ENCODE results near the gene ZNF136. TPM values are rescaled to one million over a fixed set of nuclear protein-coding genes. Genes with fewer than 3 reads are reported as not detected.

Gene ZNF136
- polyA plus RNA-seq, 6 donors from 2014 or later: 21.6 to 33.2 (median 25.2) TPM

- Mint-ChIP-seq H3K4me1 (peaks cover 6 to 26% (median 18%) of the 10 kb centered on the region in 3 donors), H3K9me3 (no peaks in the 10 kb centered on the region), H3K27ac (peak overlapping the region in 2 of 6 donors; percentile 7 to 88), H3K4me3 (peak overlapping the region; percentile 93 to 97 (median 94)), H3K36me3 (no peaks in the 10 kb centered on the region), H3K27me3 (no peaks in the 10 kb centered on the region)
- no peak for DNase-seq
- ATAC-seq (ENCODE audit: low read depth in 2 of 2): no peak
These were observed 7.5 kb upstream of the ZNF136 start for GRCh38 chr19:12155324-12155860.

GRCh38 chr19:12156223-12157058, 6.5 kb upstream of the ZNF136 start, which contains the start of gene ZNF625:
Gene ZNF625, minus strand, starts transcription at chr19:12156734. Its CDS starts 176 bp downstream, at chr19:12156558.
- Mint-ChIP-seq H3K4me1 (peaks cover 6 to 26% (median 18%) of the 10 kb centered on the region in 3 donors), H3K36me3 (no peaks in the 10 kb centered on the region), H3K27ac (peak within 1 kb of the TSS in 4 of 6 donors; percentile 33 to 93 (median 72)), H3K9me3 (no peaks in the 10 kb centered on the region), H3K4me3 (peak within 1 kb of the TSS; percentile 93 to 97 (median 94)), H3K27me3 (no peaks in the 10 kb centered on the region)
- ATAC-seq (ENCODE audit: low read depth in 2 of 2): peak; percentile 66 to 83
- DNase-seq: peak; percentile 19

- peaks cover 0 to 7% of the 10 kb centered on the region in 2 donors for H3K36me3 Mint-ChIP-seq
- peak overlapping the region in 2 of 8 donors; percentile 3 to 27 for H3K4me3 Mint-ChIP-seq
- no peak for ATAC-seq (ENCODE audit: low read depth in 2 of 2)
- H3K27ac Mint-ChIP-seq: no peak overlapping the region
- no peak for DNase-seq
- no peaks in the 10 kb centered on the region for H3K9me3 Mint-ChIP-seq
- peaks cover 20 to 35% (median 31%) of the 10 kb centered on the region in 3 donors for H3K4me1 Mint-ChIP-seq
- H3K27me3 Mint-ChIP-seq: no peaks in the 10 kb centered on the region
These were observed 3.0 kb upstream of the ZNF136 start for GRCh38 chr19:12159773-12160414.

- H3K4me1 Mint-ChIP-seq: peaks cover 24 to 50% (median 38%) of the 10 kb centered on the region in 3 donors
- no peaks in the 10 kb centered on the region for H3K9me3 Mint-ChIP-seq
- H3K4me3 Mint-ChIP-seq: peak overlapping the region; percentile 90 to 100 (median 97)
- H3K27me3 Mint-ChIP-seq: no peaks in the 10 kb centered on the region
- peak; percentile 2 for ATAC-seq (ENCODE audit: low read depth in 2 of 2)
- no peak for DNase-seq
- peak overlapping the region; percentile 97 to 100 (median 100) for H3K27ac Mint-ChIP-seq
- peaks cover 0 to 12% of the 10 kb centered on the region in 2 donors for H3K36me3 Mint-ChIP-seq
These were observed 399 bp upstream of the ZNF136 start for GRCh38 chr19:12162513-12162881.

- peak overlapping the region; percentile 90 to 100 (median 98) for H3K27ac Mint-ChIP-seq
- H3K9me3 Mint-ChIP-seq: no peaks in the 10 kb centered on the region
- no peak for DNase-seq
- peaks cover 24 to 57% (median 38%) of the 10 kb centered on the region in 3 donors for H3K4me1 Mint-ChIP-seq
- no peak for ATAC-seq (ENCODE audit: low read depth in 2 of 2)
- no peaks in the 10 kb centered on the region for H3K27me3 Mint-ChIP-seq
- H3K4me3 Mint-ChIP-seq: peak overlapping the region; percentile 89 to 100 (median 96)
- peaks cover 0 to 12% of the 10 kb centered on the region in 2 donors for H3K36me3 Mint-ChIP-seq
These were observed 930 bp downstream of the ZNF136 start for GRCh38 chr19:12163826-12164225.

- ATAC-seq (ENCODE audit: low read depth in 2 of 2): no peak
- peak overlapping the region in 4 of 6 donors; percentile 5 to 75 (median 64) for H3K27ac Mint-ChIP-seq
- peaks cover 0 to 17% of the 10 kb centered on the region in 2 donors for H3K36me3 Mint-ChIP-seq
- peaks cover 29 to 64% (median 49%) of the 10 kb centered on the region in 3 donors for H3K4me1 Mint-ChIP-seq
- H3K4me3 Mint-ChIP-seq: peak overlapping the region in 1 of 8 donors; percentile 49
- no peaks in the 10 kb centered on the region for H3K27me3 Mint-ChIP-seq
- no peaks in the 10 kb centered on the region for H3K9me3 Mint-ChIP-seq
- no peak for DNase-seq
These were observed 3.7 kb downstream of the ZNF136 start for GRCh38 chr19:12166626-12167025.

- Mint-ChIP-seq H3K27ac (peak overlapping the region in 1 of 6 donors; percentile 18), H3K4me3 (peak overlapping the region in 1 of 8 donors; percentile 3), H3K9me3 (peaks cover 2 to 27% (median 10%) of the 10 kb centered on the region in 7 donors), H3K27me3 (no peaks in the 10 kb centered on the region), H3K36me3 (peaks cover 19 to 22% of the 10 kb centered on the region in 2 donors), H3K4me1 (peaks cover 21 to 45% (median 38%) of the 10 kb centered on the region in 3 donors)
- ATAC-seq (ENCODE audit: low read depth in 2 of 2): no peak
- DNase-seq: no peak
These were observed 17.5 kb downstream of the ZNF136 start for GRCh38 chr19:12180377-12180776.

GRCh38 chr19:12187625-12188024, 24.7 kb downstream of the ZNF136 start:
- Mint-ChIP-seq H3K36me3 (peaks cover 57 to 61% of the 10 kb centered on the region in 2 donors), H3K27me3 (no peaks in the 10 kb centered on the region), H3K9me3 (peaks cover 8 to 79% (median 60%) of the 10 kb centered on the region in 7 donors), H3K4me3 (no peak overlapping the region), H3K4me1 (peaks cover 0 to 3% (median 1%) of the 10 kb centered on the region in 3 donors), H3K27ac (no peak overlapping the region)
- DNase-seq (no peak), ATAC-seq (ENCODE audit: low read depth in 2 of 2) (no peak)

- DNase-seq: peak; percentile 84
- H3K4me1 Mint-ChIP-seq: peaks cover 16 to 33% (median 24%) of the 10 kb centered on the region in 3 donors
- peaks cover 1 to 29% (median 25%) of the 10 kb centered on the region in 7 donors for H3K9me3 Mint-ChIP-seq
- H3K4me3 Mint-ChIP-seq: peak overlapping the region; percentile 89 to 97 (median 96)
- peak; percentile 96 to 97 for ATAC-seq (ENCODE audit: low read depth in 2 of 2)
- peaks cover 19% of the 10 kb centered on the region in 2 donors for H3K36me3 Mint-ChIP-seq
- no peaks in the 10 kb centered on the region for H3K27me3 Mint-ChIP-seq
- H3K27ac Mint-ChIP-seq: peak overlapping the region; percentile 89 to 96 (median 93)
These were observed 32.2 kb downstream of the ZNF136 start for GRCh38 chr19:12194827-12195731.

GRCh38 chr19:12198136-12198535, 35.2 kb downstream of the ZNF136 start:
- ATAC-seq (ENCODE audit: low read depth in 2 of 2): no peak
- H3K36me3 Mint-ChIP-seq: peaks cover 10 to 12% of the 10 kb centered on the region in 2 donors
- peaks cover 1 to 15% (median 12%) of the 10 kb centered on the region in 7 donors for H3K9me3 Mint-ChIP-seq
- H3K27ac Mint-ChIP-seq: no peak overlapping the region
- no peak overlapping the region for H3K4me3 Mint-ChIP-seq
- H3K27me3 Mint-ChIP-seq: no peaks in the 10 kb centered on the region
- DNase-seq: no peak
- peaks cover 25 to 41% (median 31%) of the 10 kb centered on the region in 3 donors for H3K4me1 Mint-ChIP-seq

- Mint-ChIP-seq H3K27ac (peak overlapping the region in 2 of 6 donors; percentile 8 to 16), H3K4me3 (no peak overlapping the region), H3K4me1 (peaks cover 24 to 38% (median 27%) of the 10 kb centered on the region in 3 donors), H3K36me3 (peaks cover 10 to 12% of the 10 kb centered on the region in 2 donors), H3K27me3 (no peaks in the 10 kb centered on the region), H3K9me3 (peaks cover 1 to 14% (median 9%) of the 10 kb centered on the region in 7 donors)
- DNase-seq: no peak
- no peak for ATAC-seq (ENCODE audit: low read depth in 2 of 2)
These were observed 37.0 kb downstream of the ZNF136 start for GRCh38 chr19:12199757-12200419.

GRCh38 chr19:12202250-12202649, 39.4 kb downstream of the ZNF136 start:
- DNase-seq (peak; percentile 25), ATAC-seq (ENCODE audit: low read depth in 2 of 2) (peak; percentile 67 to 78)
- Mint-ChIP-seq H3K27me3 (no peaks in the 10 kb centered on the region), H3K4me3 (peak overlapping the region in 1 of 8 donors; percentile 65), H3K9me3 (peaks cover 1 to 25% (median 17%) of the 10 kb centered on the region in 7 donors), H3K4me1 (peaks cover 7 to 32% (median 26%) of the 10 kb centered on the region in 3 donors), H3K27ac (peak overlapping the region in 1 of 6 donors; percentile 28), H3K36me3 (peaks cover 19% of the 10 kb centered on the region in 2 donors)
